Aorta (tissue), 5 donors: ENCODE data around the gene PNMA6F. TPM values are rescaled to one million over a fixed set of nuclear protein-coding genes. Genes with fewer than 3 reads are reported as not detected.

Experiments
- ATAC-seq: fragments of 200-7000 bp; cut with Tn5 transposase; one replicate; pipeline ENCODE4 v1.9.1; 2022; ENCODE audit warnings: moderate library complexity; ENCODE audit not compliant: low FRiP score
- DNase-seq, 2 donors: peaks; one replicate each; pipeline ENCODE4 v3.0.0-alpha.2; 2020
- H3K27ac ChIP-seq, 2 donors: one replicate each; pipeline ENCODE4 v1.5.1; 2013; ENCODE audit warnings: low read length in 2 of 2, mild to moderate bottlenecking in 2 of 2, moderate library complexity in 2 of 2, control low read depth in 1 of 2, inconsistent platforms in 1 of 2, low read depth in 1 of 2
- H3K27me3 ChIP-seq, 2 donors: one replicate each; pipeline ENCODE4 v1.6.1; 2013; ENCODE audit warnings: control low read depth in 1 of 2, low read length in 1 of 2, mild to moderate bottlenecking in 1 of 2, moderate library complexity in 1 of 2; ENCODE audit not compliant: insufficient read depth in 2 of 2, control insufficient read depth in 1 of 2
- H3K36me3 ChIP-seq, 2 donors: one replicate each; pipeline ENCODE4 v1.6.1; 2013; ENCODE audit warnings: control low read depth in 1 of 2, low read length in 1 of 2, mild to moderate bottlenecking in 1 of 2; ENCODE audit not compliant: insufficient read depth in 2 of 2, control insufficient read depth in 1 of 2
- H3K4me1 ChIP-seq, 2 donors: one replicate each; pipeline ENCODE4 v1.6.1; 2013; ENCODE audit warnings: low read length in 2 of 2, control low read depth in 1 of 2, mild to moderate bottlenecking in 1 of 2, moderate library complexity in 1 of 2; ENCODE audit not compliant: insufficient read depth in 2 of 2, control insufficient read depth in 1 of 2
- H3K4me3 ChIP-seq, 2 donors: one replicate each; pipeline ENCODE4 v1.5.1; 2013; ENCODE audit warnings: low read length in 2 of 2, control low read depth in 1 of 2, mild to moderate bottlenecking in 1 of 2
- H3K9me3 ChIP-seq: one replicate; pipeline ENCODE4 v1.6.1; 2013; ENCODE audit warnings: mild to moderate bottlenecking, low read length; ENCODE audit not compliant: control insufficient read depth
- WGBS, 2 donors: extraction: QIAGEN DNeasy Blood & Tissue Kit; methylation state at CpG; one replicate each; pipeline ENCODE4 v1.1.7; 2013; 5-methylcytosine and 5-hydroxymethylcytosine counted together
- intact Hi-C, 2 donors: fragments of 100-400 bp; cut with DNase I; formaldehyde crosslinking; loops; one replicate each; pipeline versions ENCODE4 v1.14.2 to v1.15.0; 2022
- polyA plus RNA-seq, 2 donors: library from polyadenylated mRNA; stranded (reverse); fragments of 200-250 nt; gene quantifications; one replicate each; pipeline ENCODE4 v1.2.3, GENCODE V29; 2013
- total RNA-seq, 2 donors: library from RNA; stranded (reverse); fragmentation: NEBNext Ultra II Directional; extraction: Animal tissue kit (Norgen Biotek cat#: 25700); gene quantifications; one replicate each; pipeline ENCODE4 v1.2.1, GENCODE V29; 2021
- donor health status: healthy with polysubstance abuse.
- donor health status: Bipolar disorder and iron deficiency.
- donor health status: DM: no; HTN: no; CAD: no.
- donor health status: DM: no; HTN: no; CAD: no.
- donor health status: DM: yes; HTN: yes; CAD: no.

PNMA6F gene
- total and polyA plus RNA-seq, 4 donors: not detected

DNA sequence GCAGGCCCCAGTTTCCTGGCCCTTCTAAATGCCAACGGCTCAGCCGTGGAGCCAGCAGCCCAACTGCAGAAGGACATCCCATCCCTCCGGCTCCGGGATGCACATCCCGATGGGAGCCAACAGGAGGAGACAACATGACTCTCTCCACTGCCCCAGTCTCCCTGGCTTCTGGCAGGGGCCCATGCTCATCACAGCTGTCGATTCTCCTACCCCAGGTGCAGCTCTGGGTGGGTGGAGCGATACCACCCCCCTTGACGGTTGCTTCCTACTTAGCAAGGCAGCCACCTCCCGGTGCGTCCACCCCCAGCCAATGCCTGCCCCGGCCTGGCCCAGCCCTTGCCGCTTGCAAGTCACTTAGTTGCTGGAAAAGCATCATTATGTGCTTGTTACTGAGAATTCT is 31.8 kb upstream of the PNMA6F start:
- no peak overlapping the region for H3K27ac ChIP-seq
- H3K4me3 ChIP-seq: no peak overlapping the region
- peaks cover 0 to 4% of the 10 kb centered on the region in 2 donors for H3K36me3 ChIP-seq
- no peaks in the 10 kb centered on the region for H3K4me1 ChIP-seq
- WGBS, 2 donors: 69 to 70% methylated on average over 12 of the region's 12 CpGs
- ATAC-seq (peak; percentile 21), DNase-seq (no peak)
- intact Hi-C loops: no loop called here
- H3K27me3 ChIP-seq: no peaks in the 10 kb centered on the region
- no peaks in the 10 kb centered on the region for H3K9me3 ChIP-seq

DNA sequence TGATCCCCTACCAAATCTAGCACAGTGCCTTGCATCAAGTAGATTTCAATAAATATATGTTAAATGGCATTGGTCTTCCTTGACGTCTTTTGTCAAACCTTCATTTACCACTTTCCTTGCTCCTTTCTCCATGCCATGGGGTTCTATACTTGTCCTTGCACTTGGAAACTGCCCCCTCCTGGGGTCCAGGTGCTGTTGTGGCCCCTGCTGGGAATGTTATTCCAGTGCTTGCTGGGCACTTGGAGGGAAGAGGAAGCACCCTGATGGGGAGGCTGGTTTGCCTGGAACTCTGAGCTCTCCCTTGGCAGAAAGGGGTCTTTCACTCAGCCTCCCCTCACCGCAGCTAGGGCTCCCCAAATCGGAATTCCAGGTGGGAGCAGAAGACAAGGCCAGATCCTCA is 31.3 kb upstream of the PNMA6F start:
- ATAC-seq (no peak), DNase-seq (no peak)
- Histone ChIP-seq H3K27me3 (no peaks in the 10 kb centered on the region), H3K9me3 (no peaks in the 10 kb centered on the region), H3K4me3 (no peak overlapping the region), H3K36me3 (peaks cover 0 to 4% of the 10 kb centered on the region in 2 donors), H3K27ac (no peak overlapping the region), H3K4me1 (no peaks in the 10 kb centered on the region)
- 69 to 80% methylated on average over 3 of the region's 3 CpGs for WGBS, 2 donors
- intact Hi-C loops: no loop called here

- DNase-seq (no peak), ATAC-seq (no peak)
- no peaks in the 10 kb centered on the region for H3K4me1 ChIP-seq
- intact Hi-C loops: no loop called here
- H3K36me3 ChIP-seq: peaks cover 0 to 4% of the 10 kb centered on the region in 2 donors
- no peak overlapping the region for H3K4me3 ChIP-seq
- no peak overlapping the region for H3K27ac ChIP-seq
- WGBS, 2 donors: 83 to 97% methylated on average over 8 of the region's 8 CpGs
- H3K27me3 ChIP-seq: no peaks in the 10 kb centered on the region
- H3K9me3 ChIP-seq: no peaks in the 10 kb centered on the region
Measured at GRCh38 chrX:153351981-153352380, 30.4 kb upstream of the PNMA6F start.

GRCh38 chrX:153349952-153350351 is 28.4 kb upstream of the PNMA6F start:
- intact Hi-C loops: no loop called here
- Histone ChIP-seq H3K9me3 (no peaks in the 10 kb centered on the region), H3K36me3 (peaks cover 0 to 4% of the 10 kb centered on the region in 2 donors), H3K4me3 (no peak overlapping the region), H3K27ac (no peak overlapping the region), H3K4me1 (no peaks in the 10 kb centered on the region), H3K27me3 (no peaks in the 10 kb centered on the region)
- ATAC-seq (no peak), DNase-seq (no peak)
- 86 to 94% methylated on average over 5 of the region's 5 CpGs for WGBS, 2 donors

DNA sequence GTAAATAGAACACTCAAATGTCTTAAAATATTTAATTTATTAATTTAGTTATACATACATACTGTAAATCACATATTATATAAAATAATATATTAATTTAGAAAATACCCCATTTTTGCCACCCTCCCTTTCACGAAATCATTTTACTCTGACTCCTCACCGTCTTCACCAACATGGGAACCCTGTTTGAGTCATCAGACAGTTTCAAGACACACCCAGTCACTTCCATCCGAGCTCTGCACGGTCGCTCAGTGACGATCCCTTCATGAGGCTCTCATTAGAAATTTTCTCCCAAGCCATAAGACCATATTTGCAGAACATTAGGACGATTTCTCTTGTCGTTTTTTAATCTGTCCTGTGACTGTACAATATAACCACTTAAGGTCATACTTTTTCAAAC is 26.9 kb upstream of the PNMA6F start:
- no peak for DNase-seq
- ATAC-seq: no peak
- H3K36me3 ChIP-seq: peaks cover 0 to 4% of the 10 kb centered on the region in 2 donors
- H3K4me1 ChIP-seq: no peaks in the 10 kb centered on the region
- no peaks in the 10 kb centered on the region for H3K9me3 ChIP-seq
- no peak overlapping the region for H3K27ac ChIP-seq
- no peaks in the 10 kb centered on the region for H3K27me3 ChIP-seq
- WGBS, 2 donors: 84 to 95% methylated on average over 8 of the region's 8 CpGs
- H3K4me3 ChIP-seq: no peak overlapping the region
- intact Hi-C loops: no loop called here

DNA sequence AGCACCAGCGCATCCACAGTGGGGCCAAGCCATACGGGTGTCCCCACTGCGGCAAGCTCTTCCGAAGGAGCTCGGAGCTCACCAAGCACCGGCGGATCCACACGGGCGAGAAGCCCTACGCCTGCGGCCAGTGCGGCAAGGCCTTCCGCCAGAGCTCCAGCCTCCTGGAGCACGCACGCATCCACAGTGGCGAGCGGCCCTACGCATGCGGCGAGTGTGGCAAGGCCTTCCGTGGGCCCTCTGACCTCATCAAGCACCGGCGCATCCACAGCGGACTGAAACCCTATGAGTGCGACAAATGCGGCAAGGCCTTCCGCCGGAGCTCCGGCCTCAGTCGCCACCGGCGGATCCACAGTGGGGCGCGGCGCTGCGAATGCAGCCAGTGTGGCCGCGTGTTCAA is 26.0 kb upstream of the PNMA6F start:
- 95 to 98% methylated on average over 38 of the region's 38 CpGs for WGBS, 2 donors
- Histone ChIP-seq H3K27me3 (no peaks in the 10 kb centered on the region), H3K27ac (no peak overlapping the region), H3K4me3 (no peak overlapping the region), H3K36me3 (peaks cover 0 to 4% of the 10 kb centered on the region in 2 donors), H3K9me3 (no peaks in the 10 kb centered on the region), H3K4me1 (no peaks in the 10 kb centered on the region)
- no peak for ATAC-seq
- intact Hi-C loops: no loop called here
- no peak for DNase-seq

DNA sequence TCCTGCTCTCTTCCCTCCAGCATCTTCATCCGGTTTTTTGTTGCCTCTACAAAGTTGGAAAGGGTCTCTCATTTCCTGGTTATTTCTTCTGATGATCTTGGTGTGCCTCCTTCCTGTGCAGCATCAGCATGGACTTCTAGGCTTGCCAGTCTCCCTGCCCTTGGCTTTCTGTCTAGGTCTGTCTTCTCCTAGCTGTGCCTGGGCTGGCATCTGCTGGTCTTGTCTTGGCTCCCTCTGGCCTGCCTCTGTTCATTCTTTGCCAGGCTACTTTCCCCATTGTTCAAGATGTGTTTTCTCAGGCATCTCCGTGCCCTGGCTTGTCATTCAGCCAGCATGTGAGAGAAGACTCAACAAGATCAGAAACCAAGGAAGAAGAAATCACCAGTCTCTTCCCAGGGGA is 22.1 kb upstream of the PNMA6F start:
- DNase-seq (no peak), ATAC-seq (no peak)
- H3K4me1 ChIP-seq: no peaks in the 10 kb centered on the region
- no peaks in the 10 kb centered on the region for H3K36me3 ChIP-seq
- intact Hi-C loops: no loop called here
- H3K27ac ChIP-seq: no peak overlapping the region
- WGBS, 2 donors: 71% methylated on average over 2 of the region's 2 CpGs
- H3K27me3 ChIP-seq: no peaks in the 10 kb centered on the region
- H3K4me3 ChIP-seq: no peak overlapping the region
- no peaks in the 10 kb centered on the region for H3K9me3 ChIP-seq

- intact Hi-C loops: no loop called here
- no peak overlapping the region for H3K4me3 ChIP-seq
- H3K27me3 ChIP-seq: no peaks in the 10 kb centered on the region
- 80 to 88% methylated on average over 9 of the region's 9 CpGs for WGBS, 2 donors
- DNase-seq: no peak
- no peak overlapping the region for H3K27ac ChIP-seq
- H3K4me1 ChIP-seq: no peaks in the 10 kb centered on the region
- H3K36me3 ChIP-seq: no peaks in the 10 kb centered on the region
- no peak for ATAC-seq
- no peaks in the 10 kb centered on the region for H3K9me3 ChIP-seq
Measured at GRCh38 chrX:153342762-153343558, 21.4 kb upstream of the PNMA6F start.

DNA sequence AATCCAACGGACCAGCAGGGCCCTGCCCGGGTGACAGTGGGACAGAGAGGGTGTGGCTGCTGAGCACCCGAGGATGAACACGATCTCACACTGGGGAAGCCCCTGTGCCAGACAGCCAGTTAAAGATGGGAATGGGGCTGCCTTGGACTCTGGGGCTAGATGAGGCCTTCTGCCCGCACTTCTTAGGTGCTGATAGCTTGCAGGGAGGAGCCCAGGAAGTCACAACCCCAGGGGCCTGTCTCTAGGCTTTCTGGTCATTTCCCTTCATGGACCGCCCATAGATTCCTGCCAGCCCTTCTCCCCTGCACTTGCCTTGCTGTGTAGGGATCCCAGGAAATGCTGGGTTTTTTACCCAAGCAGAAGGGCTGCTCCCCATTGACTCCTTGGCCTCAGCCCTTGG is 18.5 kb upstream of the PNMA6F start:
- DNase-seq (no peak), ATAC-seq (no peak)
- Histone ChIP-seq H3K27ac (no peak overlapping the region), H3K36me3 (no peaks in the 10 kb centered on the region), H3K4me3 (no peak overlapping the region), H3K4me1 (no peaks in the 10 kb centered on the region), H3K27me3 (no peaks in the 10 kb centered on the region), H3K9me3 (no peaks in the 10 kb centered on the region)
- intact Hi-C loops: no loop called here
- WGBS, 2 donors: 88 to 96% methylated on average over 6 of the region's 6 CpGs
